NK-92 treated with Interleukin-12 subunit alpha and Interleukin-12 subunit beta, amount 100 ng/mL, for 24 hours (cell line): ENCODE results near the gene TSPAN7.

ENCODE experiments used
- DNase-seq: peaks from one replicate; lab custom pipeline; 2025; lab: John Stamatoyannopoulos, UW

TSPAN7 gene, protein sequence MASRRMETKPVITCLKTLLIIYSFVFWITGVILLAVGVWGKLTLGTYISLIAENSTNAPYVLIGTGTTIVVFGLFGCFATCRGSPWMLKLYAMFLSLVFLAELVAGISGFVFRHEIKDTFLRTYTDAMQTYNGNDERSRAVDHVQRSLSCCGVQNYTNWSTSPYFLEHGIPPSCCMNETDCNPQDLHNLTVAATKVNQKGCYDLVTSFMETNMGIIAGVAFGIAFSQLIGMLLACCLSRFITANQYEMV

DNA sequence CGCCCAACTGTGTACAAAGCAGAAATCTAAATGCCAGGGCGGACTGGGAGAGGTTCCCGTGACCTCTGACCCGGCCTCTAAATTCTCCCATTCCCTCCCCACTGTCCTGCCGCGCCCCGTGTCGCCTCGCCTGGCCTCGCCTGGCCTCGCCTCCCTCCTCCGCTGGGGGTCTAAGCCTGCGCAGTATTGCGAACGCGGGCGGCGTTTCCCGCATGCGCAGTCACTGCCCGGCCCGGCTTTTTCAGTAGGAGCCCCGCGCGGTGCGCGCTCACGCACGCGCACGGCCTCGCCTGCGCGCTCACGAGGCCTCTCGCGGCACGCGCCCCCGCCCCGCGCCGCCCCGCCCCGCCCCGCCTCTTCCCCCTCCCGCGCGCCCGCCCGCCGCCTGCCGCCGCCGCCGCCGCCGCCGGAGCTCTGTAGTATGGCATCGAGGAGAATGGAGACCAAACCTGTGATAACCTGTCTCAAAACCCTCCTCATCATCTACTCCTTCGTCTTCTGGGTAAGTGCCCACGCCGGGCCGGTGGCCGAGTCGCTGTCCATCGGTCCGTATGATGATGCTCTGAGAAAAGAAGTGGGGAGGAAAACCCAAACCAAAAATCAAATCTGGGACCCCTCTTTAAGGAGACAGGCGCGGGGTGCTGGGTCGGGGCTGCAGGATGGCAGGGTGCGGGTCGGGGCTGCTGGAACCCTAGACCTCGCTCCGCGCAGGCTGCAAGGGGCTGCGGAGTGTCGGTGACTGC is at the start of gene TSPAN7:
TSS of gene TSPAN7 (plus strand) at position 417 of the 743 bp plus-strand sequence. CDS start at position 422, 5 bp downstream.
- DNase-seq: no peak

DNA sequence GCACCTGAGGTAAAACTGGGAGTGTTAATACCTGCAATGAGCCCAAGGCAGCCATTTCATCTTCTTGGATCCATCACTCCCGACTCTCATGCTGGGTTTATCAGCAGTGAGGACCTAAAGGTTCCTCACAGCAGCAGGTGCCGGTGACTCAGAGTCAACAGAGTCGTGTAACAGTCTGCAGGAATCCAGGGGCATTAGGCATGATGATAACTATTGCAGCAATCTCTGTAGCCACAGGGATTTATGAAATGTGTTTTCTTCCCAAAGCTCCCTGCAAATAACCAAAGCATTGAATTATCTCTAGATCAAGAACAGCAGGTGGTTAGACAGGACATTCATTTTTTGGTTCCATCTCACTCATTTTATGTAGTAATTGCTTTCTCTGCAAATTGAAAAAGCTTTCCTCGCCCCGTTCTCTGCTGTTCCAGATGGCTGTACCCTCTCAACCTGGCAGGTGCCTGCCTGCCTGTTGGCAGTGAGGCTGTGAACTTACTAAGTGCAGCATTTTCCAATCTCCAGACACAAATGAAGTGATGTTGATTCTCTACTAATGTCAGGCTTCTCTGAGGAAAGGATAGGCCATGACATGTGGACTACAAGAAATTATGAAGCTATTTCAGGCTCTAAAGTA is 48.1 kb upstream of the TSPAN7 start:
- no peak for DNase-seq

DNA sequence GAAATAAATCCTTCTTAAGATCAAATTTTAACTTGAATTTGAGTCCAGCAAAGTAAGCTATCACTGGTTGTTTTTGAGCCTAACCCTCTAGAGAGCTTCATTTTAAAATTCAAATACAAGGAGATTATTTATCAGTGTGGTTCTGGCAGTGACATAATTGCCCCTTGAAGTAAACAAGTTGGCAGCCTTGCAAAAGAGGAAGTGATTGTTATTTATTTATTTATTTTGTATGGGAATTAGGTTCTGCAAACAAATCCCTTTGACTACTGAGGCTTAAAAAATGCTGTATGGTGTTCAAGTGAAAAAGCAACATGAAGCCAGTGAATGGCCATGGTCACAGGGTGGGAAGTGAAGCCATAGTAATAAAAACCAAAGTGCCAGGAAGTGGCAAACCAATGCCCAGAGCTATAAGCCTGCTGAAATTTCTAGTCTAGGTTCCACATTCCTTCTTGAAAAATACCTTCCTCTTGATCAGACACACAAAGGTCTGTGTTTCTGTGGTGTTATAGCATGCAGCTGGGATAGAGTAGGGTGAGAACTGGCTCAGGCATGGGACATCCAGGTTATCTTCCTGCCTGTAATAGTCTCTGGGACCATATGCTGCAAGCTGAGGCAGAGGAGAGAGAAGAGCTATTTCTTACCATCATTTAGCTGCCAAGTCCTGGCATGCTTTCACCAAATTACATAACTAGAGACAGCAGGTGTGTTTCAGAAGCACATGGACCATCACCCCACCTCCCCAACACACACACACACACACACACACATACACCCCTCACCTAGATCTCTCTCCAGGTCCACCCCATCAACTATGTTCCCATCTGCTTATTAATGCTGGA is 47.1 kb upstream of the TSPAN7 start:
- no peak for DNase-seq

DNA sequence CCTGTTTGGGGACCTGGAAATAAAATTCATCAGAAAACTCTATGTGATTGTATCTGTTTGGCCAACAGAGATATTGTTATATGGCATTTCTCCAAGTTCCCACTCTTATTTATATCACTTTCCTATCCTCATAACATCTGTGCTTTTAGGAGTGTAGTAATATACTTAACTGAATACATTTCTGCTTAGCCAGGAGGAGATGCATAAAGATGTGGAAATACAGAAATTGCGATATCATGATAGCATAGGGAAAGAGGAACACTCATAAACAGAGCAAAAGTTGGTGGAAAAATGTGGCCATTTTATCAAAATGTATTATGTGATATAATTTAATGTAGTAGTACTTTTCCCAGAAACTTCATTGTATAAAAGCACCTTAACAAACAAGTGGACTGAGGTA is 46.1 kb upstream of the TSPAN7 start:
- no peak for DNase-seq

DNA sequence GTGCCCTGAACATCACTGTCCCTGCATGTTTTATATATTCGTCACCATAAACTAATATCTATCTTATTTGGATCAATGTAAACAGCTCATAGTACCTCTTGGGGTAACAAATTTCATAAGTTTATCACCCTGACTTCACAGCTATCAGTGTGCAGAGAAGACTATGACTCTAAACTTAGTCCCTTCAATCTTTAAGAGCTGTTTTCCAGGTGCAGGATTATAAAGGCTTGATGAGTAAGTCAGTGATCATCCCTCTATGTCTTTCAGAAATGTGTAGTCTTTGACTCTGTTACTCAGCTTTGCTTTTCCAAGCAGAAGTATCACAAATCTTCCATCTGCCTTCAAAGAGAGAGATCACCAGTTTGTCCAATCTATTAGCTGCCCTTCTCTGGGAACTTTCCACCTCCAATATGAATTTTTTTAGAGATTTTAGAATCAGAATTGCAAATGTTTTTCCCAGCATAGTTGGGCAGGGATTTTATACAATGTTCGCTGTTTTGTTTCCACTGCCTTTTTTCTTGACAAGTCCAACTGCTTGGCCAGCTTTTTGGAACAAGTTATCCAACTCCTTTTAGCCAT is 45.1 kb upstream of the TSPAN7 start:
- no peak for DNase-seq

DNA sequence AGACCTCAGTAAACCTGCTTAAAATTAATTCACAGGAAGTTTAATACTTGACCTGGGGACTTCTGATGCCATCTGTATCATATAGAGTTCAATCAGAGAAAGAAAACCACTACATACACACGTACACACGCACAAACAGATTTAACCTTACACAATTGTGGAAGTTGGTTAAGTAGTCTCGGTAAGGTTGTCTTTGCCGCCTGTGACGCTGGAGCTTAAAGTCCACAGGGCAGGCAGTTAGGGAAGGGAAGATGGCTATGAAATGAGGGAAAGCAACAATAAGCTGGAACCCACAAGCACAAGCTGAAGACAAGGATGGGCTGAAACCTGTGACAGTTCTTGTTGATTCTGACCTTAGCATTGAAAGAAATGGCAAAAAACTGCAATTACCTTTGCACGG is 41.7 kb upstream of the TSPAN7 start:
- DNase-seq: no peak

DNA sequence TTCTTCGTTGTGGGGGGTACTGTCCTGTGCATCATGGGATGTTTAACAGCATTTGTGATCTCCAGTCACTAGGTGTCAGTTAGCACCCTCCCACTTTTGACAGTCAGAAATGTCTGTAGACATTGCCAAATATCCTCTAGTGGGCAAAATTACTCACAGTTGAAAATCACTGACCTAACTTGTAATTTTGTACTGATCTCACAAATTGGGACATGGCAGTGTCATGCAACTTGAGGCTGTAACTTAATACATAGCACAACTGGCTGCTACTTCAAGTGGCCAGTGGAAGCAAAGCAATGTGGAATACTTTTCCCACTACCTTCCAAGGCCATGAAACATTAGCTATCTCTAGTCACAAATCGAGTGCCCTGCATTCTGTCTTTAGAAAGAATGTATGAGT is 23.2 kb upstream of the TSPAN7 start:
- no peak for DNase-seq

DNA sequence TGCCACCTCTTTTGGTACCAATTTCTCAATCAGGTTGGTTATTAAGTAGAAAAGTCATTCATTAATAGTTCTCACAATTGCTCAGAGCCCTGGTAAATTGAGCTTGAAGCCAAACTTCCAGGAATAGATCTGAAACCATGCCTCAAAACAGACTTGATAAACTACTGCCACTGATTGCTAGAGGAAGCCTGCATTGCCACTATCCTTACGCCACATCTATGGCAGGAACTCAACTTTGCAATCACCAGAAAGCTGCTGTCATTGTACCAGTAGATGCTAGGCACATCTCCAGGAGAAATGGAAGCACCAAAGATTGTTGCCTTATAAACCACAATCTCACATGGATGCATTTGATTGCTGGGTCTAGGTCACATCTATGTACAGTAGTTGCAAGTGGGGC is 21.6 kb upstream of the TSPAN7 start:
- DNase-seq: no peak

DNA sequence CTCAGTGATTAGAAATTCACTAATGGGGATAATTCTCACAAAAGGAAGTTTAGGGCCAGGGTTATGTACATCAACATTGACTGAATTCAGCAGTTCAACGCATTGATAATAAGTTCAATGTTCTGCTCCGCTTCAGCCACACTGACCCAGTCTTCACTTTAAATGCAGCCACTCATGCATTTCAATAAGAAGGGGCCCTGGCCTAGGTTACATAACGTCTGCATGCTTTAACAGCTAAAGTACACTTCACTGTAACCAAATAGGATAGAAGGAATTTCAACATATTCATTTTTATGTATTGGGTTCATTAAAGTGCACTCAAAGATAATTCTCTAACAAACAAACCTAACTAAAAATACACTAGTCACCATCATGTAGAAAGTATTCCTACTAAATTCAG is 12.8 kb upstream of the TSPAN7 start:
- DNase-seq: no peak

DNA sequence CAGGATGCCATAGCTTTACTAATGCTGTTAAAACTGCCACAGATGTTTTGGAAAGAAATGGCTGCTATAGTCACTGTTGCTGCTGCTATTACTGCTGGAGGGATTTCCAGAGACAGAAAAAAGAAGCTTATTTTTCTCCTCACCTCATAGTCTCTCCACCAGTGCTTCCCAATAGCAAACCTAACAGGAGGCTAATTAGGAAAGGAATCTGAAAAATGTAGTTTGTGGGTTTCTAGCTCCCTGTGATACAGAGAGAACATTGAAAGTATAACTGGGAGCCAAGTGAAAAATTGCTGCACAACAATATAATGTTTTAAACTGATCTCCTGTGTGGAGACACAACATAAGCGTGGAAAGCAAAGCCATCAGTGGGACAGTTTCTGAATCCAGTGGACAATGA is 8.6 kb upstream of the TSPAN7 start:
- DNase-seq: no peak

DNA sequence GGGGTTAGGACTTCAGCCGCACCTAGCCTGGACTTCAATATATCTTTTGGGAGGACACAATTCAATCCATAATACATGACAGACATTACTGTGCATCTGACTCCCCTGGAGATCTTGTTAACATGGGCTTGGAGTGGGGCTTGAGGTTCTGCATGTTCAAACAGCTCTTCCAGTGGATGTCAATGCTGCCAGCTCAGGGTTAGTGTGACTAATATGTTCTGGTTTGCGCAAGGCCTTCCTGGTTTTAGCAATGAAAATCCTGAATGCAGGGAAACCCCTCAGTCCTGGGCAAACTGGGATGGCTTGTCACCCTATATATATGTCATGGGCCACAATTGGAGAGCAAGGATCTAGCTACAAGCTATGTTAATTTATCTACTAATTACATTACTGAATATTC is 2.7 kb upstream of the TSPAN7 start:
- DNase-seq: no peak

DNA sequence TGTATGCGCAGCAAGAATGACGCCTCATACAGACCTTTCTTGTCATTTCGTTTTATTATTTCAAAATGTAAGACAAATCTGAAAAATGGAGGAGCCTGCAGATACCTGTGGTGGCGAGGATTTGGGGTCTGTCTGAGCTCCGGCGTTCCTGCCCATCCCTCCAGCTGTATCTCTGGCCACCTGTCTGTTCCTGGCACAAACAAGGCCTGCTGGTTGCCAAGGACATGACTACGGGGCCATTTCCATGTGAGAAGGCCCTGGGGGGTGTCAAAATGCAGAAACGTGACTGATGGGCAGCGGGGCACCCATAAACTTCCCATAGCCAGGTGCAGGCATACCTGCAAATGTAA is 591 bp upstream of the TSPAN7 start:
- DNase-seq: no peak

DNA sequence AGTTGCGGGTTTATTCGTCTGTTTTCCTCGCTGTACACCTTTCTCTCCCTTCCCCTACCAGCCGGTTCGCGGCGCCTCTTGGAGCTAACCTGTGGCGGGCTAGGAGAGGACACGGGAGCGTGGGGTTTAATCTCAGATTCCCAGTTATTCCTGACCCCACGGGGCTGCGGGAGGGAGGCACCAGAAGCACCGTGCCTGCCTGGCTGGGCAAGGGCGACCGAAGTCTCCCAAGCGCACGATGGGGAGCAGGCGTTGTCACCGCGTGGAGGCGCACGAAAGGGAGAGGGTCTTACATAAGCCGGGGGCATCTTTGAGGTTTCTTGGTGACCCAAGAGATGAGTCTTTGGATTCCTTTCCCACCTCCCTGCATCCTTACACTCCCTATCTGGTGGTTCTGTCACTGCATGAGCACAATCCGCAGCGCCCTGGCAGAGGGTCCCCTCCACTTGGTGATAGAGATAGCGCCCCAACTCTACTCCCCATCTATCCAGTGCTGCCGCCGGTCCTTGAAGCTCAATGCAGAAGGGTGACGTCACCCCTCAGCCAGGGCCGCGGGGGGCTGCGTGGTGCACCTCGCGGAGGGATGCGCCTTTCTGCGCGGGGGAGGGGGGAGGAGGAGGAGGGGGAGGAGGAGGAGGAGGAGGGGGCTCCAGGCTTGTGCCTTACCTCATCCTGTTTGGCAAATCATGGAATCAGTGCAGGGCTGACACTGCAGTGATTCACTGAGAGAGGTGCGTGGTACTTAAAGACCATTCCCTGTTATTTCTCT is 793 bp downstream of the TSPAN7 start:
- no peak for DNase-seq

DNA sequence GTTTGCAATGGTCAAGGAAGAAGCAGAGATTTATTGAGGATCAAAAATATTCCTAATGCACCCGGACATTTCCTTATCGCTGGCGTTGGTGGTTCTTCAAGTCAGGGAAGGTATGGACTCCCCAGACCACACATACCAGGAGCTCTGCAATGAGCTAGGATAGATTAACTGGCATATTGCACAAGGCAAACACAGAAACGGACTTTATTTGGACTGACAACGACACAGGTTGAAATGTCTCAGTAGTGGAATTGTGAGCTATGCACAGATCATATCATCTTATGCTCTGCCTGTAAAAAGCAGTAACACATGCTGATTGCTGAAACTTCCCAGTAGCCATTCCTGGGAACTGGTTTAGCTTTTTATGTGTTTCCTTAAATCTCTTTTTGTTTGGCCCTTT is 1.7 kb downstream of the TSPAN7 start:
- no peak for DNase-seq

DNA sequence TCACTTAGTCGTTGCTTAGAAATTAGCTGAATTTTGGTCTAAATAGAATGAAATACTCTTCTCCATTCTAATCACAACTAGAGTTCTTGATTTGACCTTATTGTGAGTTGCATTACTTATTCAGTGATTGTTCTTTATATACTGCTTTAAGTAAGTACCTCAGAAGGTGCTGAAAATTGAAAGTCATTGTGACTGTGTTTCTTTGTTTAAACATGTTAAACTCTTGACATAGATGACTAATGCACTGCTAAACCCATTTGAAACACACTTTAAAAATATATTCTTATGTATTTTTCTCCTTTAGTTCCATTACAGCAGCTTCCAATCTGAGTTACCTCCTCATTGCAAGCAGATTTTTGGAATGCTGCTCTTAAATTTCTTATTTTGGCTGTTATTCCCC is 9.1 kb downstream of the TSPAN7 start:
- DNase-seq: no peak

DNA sequence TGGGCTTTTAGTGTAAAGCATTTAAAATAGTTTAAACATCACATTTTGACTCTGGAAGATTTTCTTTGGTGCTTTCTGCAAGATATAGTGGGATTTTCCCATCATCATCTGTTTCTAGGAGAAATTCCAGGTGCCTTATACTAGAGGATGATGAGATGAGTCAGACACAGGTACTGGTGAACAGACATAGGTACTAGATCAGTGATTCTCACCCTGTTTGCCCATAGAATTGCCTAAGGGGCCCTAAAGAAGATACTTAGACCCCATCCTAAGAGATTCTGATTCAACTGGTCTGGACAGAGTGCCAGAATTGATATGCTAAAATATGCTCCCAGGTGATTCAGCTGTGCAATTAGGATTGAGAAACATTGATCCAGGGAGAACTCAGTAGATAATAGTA is 9.7 kb downstream of the TSPAN7 start:
- no peak for DNase-seq

DNA sequence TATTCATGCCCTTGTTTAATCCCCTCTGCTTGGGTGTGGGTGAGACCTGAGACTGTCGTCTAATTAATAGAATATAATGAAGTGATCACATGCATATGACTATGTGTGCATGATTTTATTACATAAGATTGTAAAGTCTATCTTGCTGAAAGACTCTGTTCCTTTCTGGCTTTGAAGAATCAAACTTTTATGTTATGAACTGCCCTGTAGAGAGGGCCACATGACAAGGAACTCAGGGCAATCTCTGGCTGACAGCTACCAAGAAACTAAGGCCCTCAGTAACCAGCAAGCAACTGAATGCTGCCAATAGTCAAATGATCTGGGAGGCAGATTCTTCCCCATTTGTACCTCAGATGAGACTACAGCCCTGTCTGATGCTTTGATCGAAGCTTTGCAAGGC is 13.5 kb downstream of the TSPAN7 start:
- no peak for DNase-seq

DNA sequence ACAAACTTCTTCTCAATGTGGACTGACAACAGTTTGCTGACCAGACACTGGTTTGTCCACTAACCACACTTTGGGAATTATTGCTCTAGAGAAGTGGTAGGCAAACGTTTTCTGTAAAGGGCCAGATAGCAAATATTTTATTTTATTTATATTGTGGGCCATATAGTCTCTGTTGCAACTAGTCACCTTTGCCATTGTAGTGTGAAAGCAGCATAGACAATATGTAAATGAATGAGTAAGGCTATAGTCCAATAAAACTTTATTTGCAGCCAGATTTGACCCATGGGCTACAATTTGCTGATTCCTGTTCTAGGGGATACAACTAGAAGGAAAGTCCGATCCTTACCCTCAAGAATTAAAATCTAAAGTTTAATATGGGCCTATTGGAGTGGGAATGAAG is 14.5 kb downstream of the TSPAN7 start:
- no peak for DNase-seq

DNA sequence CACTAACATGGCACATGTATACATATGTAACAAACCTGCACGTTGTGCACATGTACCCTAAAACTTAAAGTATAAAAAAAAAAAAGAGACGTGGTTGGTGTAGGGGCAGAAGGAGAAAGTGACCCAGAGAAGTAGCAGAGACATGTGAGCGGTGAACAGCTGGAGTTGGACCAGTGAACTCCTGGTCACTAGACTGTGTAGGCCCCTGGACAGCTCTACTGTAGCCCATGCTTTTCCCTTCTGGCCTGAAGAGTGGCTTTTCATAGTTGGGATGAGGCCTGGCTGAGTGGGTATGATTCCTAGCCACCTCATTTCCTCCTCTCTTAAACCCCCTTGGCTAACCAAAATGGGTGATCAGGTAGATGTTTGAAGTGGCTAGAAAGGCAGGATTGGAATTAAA is 16.4 kb downstream of the TSPAN7 start:
- DNase-seq: no peak

DNA sequence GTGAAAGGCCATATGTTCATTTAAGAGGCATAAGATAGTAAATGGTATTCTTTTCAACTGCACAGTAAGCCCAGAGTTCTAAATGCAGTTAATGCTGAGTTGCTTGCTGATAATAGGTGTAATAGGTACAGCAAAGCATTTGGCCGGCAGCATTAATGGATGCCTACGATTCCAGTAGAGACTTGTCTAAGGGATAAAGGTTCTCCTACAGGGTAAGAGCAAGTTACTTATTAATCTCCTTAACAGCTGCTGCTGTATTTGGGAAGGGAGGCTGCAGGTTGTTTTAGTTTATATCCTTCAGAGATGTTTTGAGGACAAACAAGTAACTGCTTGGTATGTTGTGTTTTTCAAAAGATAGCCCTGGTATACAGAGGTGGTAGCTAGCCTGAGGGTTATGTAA is 16.8 kb downstream of the TSPAN7 start:
- DNase-seq: no peak

DNA sequence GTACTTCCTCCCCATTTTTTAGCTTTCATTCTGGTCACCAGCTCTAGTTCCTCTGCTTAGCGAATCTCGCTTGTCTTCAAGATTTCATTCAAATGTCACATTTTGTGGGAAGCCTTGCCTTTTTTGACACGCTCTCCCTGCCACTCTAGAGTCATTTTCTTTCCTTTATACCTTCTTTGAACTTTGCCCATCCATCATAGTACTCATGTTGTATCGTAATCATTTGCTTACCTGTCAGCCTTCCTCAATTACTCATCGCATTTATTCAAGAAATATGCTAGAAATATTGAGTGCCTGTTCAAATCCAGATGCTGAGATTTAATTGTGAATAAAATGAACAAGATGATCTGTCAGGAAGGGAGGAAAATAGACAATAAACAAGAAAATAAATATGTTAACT is 21.8 kb downstream of the TSPAN7 start:
- no peak for DNase-seq

DNA sequence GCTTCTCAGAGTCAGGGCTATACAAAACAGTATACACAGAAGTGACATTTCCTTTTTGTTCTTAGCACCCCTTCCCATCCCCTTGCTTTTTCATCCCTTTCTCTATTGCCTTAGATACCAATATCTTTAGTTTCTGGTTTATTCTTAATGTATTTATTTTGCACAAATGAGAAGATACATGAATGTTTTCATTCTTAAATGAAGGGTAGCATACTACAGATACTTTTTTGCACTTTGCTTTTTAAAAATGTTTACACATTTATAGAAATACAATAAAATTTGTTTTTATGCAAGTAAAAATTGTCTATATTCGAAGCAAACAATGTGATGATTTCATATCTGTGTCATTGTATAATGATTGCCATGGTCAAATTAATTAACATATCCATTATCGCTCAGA is 33.1 kb downstream of the TSPAN7 start:
- no peak for DNase-seq
